AG04450 (cell line): ENCODE results near the gene CERK. TPM values are rescaled to one million over a fixed set of nuclear protein-coding genes. Genes with fewer than 3 reads are reported as not detected.

Experiments
- CTCF ChIA-PET: fragments of 300-600, 350-600 bp; formaldehyde crosslinking; extraction: SDS; loops from one replicate; lab custom pipeline; 2022; ENCODE audit warnings: antibody characterized with exemption, inconsistent platforms; lab: Charles Lee
- POLR2A ChIA-PET: fragments of 350-600 bp; formaldehyde crosslinking; extraction: SDS; loops from one replicate; lab custom pipeline; 2021; ENCODE audit warnings: antibody characterized with exemption, inconsistent platforms; lab: Yijun Ruan, JAX
- DNase-seq: peaks from one replicate; pipeline ENCODE4 v3.0.0-alpha.2; 2011; ENCODE audit warnings: low read depth, low spot score
- H3K27ac ChIP-seq: one replicate; pipeline ENCODE4 v1.5.1; 2012; ENCODE audit warnings: low read depth, low read length, control low read depth
- H3K27me3 ChIP-seq: one replicate; pipeline ENCODE4 v1.6.0; 2012; ENCODE audit warnings: low read length; ENCODE audit not compliant: control insufficient read depth, insufficient read depth
- H3K4me3 ChIP-seq: 2 replicates; pipeline ENCODE4 v1.5.1; 2011; ENCODE audit warnings: mild to moderate bottlenecking, low read depth, low read length, control low read depth
- H3K9me3 ChIP-seq: 2 replicates; pipeline ENCODE4 v1.5.1; 2012; ENCODE audit warnings: low read length; ENCODE audit not compliant: control insufficient read depth, insufficient read depth
- CTCF ChIP-seq: IDR thresholded peaks from 2 replicates; pipeline ENCODE4 v1.5.1; 2011; ENCODE audit warnings: low read depth, low read length, control low read depth, inconsistent platforms
- polyA plus RNA-seq: library from polyadenylated mRNA; depleted of rRNA; stranded (reverse); fragments of >200 nt; gene quantifications from 2 replicates; pipeline ENCODE4 v1.2.3, GENCODE V29; 2011

CERK gene
- polyA plus RNA-seq, 1 experiment = 29.0 TPM

- no peak for DNase-seq
- ChIA-PET CTCF (no interaction called here), POLR2A (no interaction called here)
- Histone ChIP-seq H3K27me3 (no peaks in the 10 kb centered on the region), H3K9me3 (no peaks in the 10 kb centered on the region; the same call in 1 of the 2 replicates), H3K27ac (no peak overlapping the region), H3K4me3 (no peak overlapping the region)
- no peak for TF ChIP-seq CTCF
Measured at GRCh38 chr22:46707305-46707704, 30.7 kb downstream of the CERK start.

DNA sequence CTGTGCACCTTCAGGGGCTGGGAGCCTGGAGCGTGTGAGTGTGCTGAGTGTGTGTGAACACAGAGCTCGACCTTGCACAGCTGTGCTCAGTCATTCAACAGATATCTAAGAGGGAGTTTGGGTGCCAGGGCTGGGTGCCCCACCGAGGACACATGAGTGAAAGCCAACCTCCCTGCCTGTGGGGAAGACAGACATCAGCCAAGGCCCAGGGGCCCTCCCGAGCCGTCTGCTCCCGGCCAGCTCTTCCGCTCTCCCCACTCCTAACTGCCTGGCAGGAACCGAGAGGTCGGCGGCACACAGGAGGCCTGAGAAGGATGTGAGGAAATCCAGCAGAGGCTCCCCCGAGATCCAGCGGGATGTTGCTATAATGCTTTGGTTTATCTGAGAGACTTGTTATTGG is 32.0 kb downstream of the CERK start:
- H3K4me3 ChIP-seq = no peak overlapping the region
- TF ChIP-seq CTCF = no peak
- H3K9me3 ChIP-seq = no peaks in the 10 kb centered on the region; the same call in 1 of the 2 replicates
- no peaks in the 10 kb centered on the region for H3K27me3 ChIP-seq
- POLR2A ChIA-PET = no interaction called here
- H3K27ac ChIP-seq = no peak overlapping the region
- DNase-seq = no peak
- CTCF ChIA-PET = interaction anchor here (0.9 kb wide), 1 partner anchor 12 kb away, joined by 3 read pairs; no protein-coding TSS in a partner anchor

GRCh38 chr22:46703996-46704370 is 34.1 kb downstream of the CERK start:
- Histone ChIP-seq H3K9me3 (no peaks in the 10 kb centered on the region; the same call in 1 of the 2 replicates), H3K27ac (no peak overlapping the region), H3K27me3 (no peaks in the 10 kb centered on the region), H3K4me3 (no peak overlapping the region)
- ChIA-PET CTCF (no interaction called here), POLR2A (interaction anchor here (0.7 kb wide), 1 partner anchor 87 kb away, joined by 3 read pairs; no protein-coding TSS in a partner anchor)
- no peak for DNase-seq
- TF ChIP-seq CTCF = no peak

- DNase-seq = no peak
- CTCF ChIA-PET = no interaction called here
- POLR2A ChIA-PET = no interaction called here
Measured at GRCh38 chr22:46703171-46703995, 34.7 kb downstream of the CERK start.

More at GRCh38 chr22:46703171-46703995, 34.7 kb downstream of the CERK start:
- TF ChIP-seq CTCF = no peak
- Histone ChIP-seq H3K4me3 (no peak overlapping the region), H3K27ac (no peak overlapping the region), H3K27me3 (no peaks in the 10 kb centered on the region), H3K9me3 (no peaks in the 10 kb centered on the region; the same call in 1 of the 2 replicates)
